GM19239 (cell line): Measurements from ENCODE around the gene ADAM12.

Experiments
- DNase-seq: peaks from one replicate; pipeline ENCODE4 v3.0.0; 2011; ENCODE audit warnings: low spot score; ENCODE audit not compliant: insufficient read length
- FAIRE-seq: peaks from 2 replicates; lab custom pipeline; 2011; peaks lifted over from hg19 to GRCh38; lab: Jason Lieb, UNC

Gene ADAM12

GRCh38 chr10:126101736-126102135, 286.5 kb downstream of the ADAM12 start:
- no peak for FAIRE-seq

DNA sequence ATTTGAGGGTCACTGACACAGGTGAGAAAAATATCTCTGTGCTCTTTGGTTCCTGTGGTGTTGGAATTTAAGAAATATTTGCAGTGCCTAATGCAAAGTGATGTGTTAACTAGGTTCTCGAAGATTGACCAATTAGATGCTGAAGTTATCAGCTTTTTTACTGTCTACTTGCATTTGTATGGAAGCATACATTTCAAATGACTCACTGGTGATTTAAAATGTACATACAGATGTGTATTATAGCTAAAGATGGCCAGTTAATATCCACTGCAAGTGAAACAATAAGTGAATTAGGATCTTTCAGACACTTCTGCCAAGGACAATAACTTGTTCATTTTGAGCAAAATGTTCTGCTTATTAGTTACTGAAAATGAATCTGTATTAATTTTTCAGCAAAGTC, 287.0 kb downstream of the ADAM12 start:
- no peak for DNase-seq

More at GRCh38 chr10:126101736-126102135, 286.5 kb downstream of the ADAM12 start:
- peak; percentile 25 for DNase-seq

GRCh38 chr10:126099366-126099765, 288.9 kb downstream of the ADAM12 start:
- no peak for FAIRE-seq

More for the DNA sequence above, 287.0 kb downstream of the ADAM12 start:
- FAIRE-seq, result no peak

DNA sequence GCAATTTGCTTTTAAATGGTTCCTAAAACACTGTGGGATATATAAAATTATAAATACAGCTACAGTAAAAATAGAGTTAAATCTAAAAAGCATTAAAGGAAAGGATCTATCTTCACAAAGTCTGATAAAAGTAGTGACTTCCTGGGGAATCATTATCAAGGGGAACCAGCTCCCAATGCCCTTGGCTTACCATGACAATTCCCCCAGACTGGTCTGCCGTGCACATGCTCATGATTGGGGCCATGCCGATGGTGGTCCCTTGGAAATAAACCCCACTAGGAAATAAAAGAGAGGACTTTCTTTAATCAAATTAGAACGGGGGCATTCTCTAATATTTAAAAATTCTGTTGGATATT, 290.1 kb downstream of the ADAM12 start:
- no peak for FAIRE-seq
- no peak for DNase-seq

More at GRCh38 chr10:126099366-126099765, 288.9 kb downstream of the ADAM12 start:
- DNase-seq, result no peak

DNA sequence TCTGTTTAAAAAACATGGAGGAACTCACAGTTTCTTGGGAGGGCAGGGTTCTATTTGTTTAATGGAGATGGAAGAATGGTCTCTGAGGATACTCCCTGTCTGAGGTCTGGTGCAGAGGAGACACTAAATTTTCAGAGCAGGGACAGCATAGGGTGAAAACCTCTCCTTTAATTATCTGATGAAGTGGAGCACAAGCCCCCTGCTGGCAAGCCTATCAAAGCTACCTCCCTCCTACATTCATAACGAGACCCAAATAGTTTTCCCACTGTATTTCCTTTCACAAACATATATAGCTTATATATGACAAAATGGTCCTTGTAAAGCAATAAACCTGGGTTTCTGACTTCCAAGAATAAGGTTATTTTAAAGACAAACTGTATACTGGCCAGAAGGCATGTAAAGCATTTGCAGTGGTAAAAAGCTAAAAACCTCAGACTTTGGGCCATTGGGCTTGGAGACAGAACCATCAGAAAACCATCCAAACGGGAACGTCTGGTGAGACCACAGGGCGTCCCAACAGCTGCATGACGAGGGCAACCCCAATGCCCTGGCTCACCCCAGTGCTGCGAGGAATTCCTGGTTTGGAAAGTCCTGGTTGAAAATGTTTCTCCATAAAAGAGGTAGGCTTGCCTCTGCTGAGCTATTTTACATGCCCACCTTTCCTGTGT, 290.6 kb downstream of the ADAM12 start:
- no peak for FAIRE-seq
- no peak for DNase-seq

DNA sequence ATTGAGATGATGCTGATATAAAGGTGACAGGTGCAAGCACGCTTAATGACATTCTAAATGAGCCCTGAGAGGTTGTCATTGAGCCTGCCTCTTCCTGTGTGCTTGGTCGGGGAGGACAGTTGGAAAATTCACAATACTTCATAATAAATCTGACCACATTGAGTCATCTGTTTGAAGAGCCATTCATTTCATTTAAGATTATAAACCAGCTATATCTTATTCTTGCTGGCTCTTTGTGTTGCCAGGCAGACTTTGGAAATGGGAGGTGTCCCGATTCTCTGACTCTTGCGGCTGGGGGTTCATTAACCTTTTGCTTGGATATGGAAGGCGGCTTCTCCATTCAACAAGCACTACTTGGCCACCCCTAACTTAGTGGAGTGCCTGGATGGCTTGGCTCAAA, 293.7 kb downstream of the ADAM12 start:
- FAIRE-seq (no peak), DNase-seq (no peak)

DNA sequence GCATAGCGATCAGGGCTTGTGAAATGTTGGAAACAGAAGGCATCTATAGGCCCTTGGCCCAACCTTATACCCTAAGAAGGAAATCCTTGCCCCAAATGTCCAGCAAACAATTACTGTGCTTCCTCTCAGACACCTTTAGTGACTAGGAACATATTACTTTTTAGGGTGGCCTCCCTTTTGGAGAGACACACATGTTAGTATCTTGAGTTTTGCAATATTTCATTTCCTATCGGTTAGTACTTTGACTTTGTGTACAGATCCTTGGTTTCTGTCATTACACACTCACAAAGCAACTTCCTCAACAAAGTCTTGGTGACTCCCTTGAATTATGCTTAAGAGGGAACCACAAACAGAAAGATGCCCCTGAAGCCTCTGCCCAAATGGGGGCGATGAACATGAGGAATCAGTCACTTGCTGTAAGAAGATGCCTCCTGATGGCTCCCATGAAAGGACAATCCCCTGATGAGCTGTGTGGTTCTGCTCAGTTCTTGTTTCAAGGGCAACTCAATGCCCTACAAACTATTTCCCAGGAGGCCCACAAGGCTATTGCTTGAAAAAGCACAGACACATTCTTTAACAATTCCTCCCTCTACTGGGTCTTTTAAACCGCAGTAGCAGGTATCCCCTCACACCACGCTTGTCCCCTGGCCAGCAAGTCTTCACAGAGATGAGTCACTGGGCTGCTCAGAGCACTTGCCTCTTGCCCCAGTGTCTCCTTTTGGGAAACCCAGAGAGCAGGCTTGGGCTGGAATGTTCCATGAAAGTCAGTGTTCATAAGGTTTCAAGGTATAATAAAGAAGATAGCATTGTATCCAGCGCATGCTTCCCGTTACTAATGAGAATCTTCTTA, 295.7 kb downstream of the ADAM12 start:
- FAIRE-seq (no peak), DNase-seq (no peak)

DNA sequence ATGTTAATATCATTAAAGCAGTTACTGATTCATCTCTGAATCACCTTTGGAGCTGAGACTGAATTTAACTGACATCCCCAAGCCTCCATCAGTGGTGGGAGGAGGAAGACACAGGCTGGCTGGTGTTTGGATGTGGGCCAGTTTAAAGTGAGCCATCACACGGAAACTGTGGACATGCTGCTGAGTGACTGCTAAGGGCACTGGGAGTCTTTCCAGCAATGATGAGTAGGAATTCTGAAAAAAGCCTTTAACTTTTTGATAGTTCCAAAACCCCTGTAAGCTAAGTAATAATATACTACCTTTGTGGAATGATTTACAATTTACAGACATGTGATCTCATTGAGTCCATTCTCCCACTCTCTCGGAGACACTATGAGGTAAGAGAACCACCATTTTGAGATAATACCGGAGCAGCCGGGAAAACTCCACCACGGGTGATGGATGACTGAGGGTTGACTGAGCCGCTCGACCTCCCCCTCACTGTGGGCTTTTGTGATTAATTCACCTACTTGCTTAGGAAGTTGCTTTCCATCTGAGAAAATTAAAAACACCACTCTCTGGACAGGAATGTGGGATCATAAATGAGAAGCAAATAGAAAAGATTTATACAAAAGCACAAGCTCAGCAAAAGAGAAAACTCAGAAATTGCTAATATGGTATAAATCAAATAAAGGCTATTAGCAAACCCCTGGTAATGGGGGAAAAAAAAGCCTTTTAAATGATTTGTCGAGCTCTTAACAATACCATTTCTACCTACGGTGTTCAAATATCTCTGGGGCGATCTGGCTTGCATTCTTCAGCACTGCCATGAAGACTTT, 297.2 kb downstream of the ADAM12 start:
- DNase-seq, result no peak
- FAIRE-seq, result no peak

DNA sequence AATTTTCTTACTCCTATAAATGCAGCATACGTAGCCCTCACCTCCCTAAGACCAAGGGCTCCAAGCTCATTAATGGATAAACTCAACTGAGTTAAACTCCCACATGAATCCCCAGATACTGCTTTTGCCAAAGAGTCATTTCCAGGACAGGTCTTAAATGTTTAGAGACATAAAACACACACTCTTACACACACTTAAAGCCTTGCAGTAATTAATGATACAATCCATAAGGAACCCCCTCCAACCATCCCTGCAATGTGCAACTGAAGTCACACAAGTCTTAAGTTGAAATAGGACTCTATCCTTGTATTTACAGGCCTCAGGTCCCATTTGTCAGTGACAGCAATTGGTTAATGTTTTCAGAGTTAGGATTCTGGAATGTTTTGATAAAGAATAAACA, 297.8 kb downstream of the ADAM12 start:
- no peak for DNase-seq
- no peak for FAIRE-seq

DNA sequence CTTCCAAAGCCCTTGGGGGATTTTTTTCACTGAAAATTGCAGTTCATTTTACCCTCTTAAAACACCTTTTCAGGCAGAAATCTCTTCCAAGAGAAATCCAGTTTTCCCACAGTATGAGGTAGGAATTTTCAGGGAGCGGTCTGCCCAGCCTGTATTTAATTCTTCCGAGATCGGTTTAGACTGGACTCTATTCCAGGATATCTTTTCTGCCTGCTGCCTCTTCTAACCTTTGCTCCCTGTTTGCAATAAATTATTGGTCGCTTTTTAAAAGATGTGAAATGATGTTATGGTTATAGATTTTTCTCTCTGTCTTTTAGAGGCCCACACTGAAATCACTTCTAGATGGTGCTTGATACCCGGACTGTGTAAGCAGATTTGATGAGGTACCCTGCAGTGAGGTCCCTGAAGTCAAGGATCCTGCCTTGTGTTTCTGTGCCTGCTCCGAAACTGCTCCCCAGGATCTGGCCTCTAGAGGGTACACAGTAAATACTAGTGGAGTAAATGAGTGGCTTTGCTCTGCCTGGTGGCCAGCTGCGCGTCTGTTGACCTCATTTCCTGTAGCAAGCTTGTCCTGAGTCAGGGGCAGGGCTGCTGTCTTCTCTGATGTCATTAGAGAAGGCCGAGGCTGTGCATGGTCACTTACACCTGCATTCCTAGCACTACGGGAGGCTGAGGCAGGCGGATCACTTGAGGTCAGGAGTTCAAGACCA, 300.3 kb downstream of the ADAM12 start:
- no peak for FAIRE-seq
- no peak for DNase-seq

- FAIRE-seq, result no peak
- no peak for DNase-seq
Measured at GRCh38 chr10:126087153-126087680, 301.1 kb downstream of the ADAM12 start.

- no peak for DNase-seq
- no peak for FAIRE-seq
Measured at GRCh38 chr10:126085806-126086205, 302.5 kb downstream of the ADAM12 start.

- no peak for FAIRE-seq
Measured at GRCh38 chr10:126084369-126084768, 303.9 kb downstream of the ADAM12 start.

GRCh38 chr10:126083009-126083408, 305.3 kb downstream of the ADAM12 start:
- FAIRE-seq (no peak), DNase-seq (no peak)

More at GRCh38 chr10:126084369-126084768, 303.9 kb downstream of the ADAM12 start:
- no peak for DNase-seq

GRCh38 chr10:126081841-126082466, 306.3 kb downstream of the ADAM12 start:
- FAIRE-seq, result no peak
- DNase-seq, result no peak

GRCh38 chr10:126080879-126081411, 307.3 kb downstream of the ADAM12 start:
- FAIRE-seq (no peak), DNase-seq (no peak)

GRCh38 chr10:126080291-126080825, 307.9 kb downstream of the ADAM12 start:
- FAIRE-seq, result no peak
- no peak for DNase-seq

DNA sequence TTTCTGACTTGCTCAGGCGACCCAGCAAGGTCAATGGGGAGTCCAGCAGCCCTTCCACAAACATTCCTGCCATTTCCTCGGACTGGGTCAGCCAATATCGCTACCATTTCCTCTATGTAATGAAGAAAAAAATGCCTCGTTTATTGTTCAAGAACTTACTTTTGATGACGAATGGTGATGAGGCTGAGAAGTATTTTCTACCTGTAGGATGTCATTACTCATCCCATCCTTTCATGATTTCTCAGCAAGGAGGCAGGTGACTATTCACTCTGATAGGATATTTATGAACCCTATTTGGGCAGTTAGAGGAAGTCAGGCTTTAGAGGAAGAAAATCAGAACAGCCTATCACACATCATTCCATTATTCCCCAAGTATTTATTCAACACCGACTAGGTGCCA, 313.3 kb downstream of the ADAM12 start:
- DNase-seq (no peak), FAIRE-seq (no peak)

DNA sequence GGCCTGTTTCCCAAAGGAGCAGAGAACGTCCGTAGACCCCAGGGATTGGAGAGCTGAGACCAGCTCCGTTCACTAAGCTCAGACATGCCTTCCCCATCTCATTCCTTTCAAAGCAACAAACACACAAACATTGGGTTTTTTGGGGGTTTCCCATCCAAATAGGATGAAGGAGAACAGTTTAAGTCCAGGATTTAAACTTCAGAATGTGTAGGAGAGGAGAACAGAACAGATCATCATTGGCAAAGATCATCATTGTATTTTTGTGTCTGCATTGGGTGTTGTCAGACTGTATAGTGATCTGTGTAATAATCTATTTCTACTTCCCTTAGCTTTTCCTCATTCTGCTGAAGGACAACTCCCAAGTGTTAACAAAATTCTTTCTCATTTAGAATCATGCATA, 314.0 kb downstream of the ADAM12 start:
- FAIRE-seq (no peak), DNase-seq (no peak)
